Measurements from ENCODE around the gene SMARCC2. TPM values are rescaled to one million over a fixed set of nuclear protein-coding genes. Genes with fewer than 3 reads are reported as not detected.

Gene SMARCC2
- total and polyA plus RNA-seq, 2 of the 13 experiments (the other 11 are each of a cell fraction or from before 2014, with no cell fraction given), result 21.3 to 24.1 TPM

- peak; percentile 67; the same call in 1 of the 2 replicates for TF ChIP-seq CEBPB (IDR thresholded peaks at IDR 0.05; ENCODE audit: borderline replicate concordance, low read depth, low read length)
- TF ChIP-seq FOXA3 (CRISPR knock-in tag; IDR thresholded peaks at IDR 0.05), result no peak
- TF ChIP-seq NCOA1 (CRISPR knock-in tag; IDR thresholded peaks at IDR 0.05), result no peak
- TF ChIP-seq BCL6 (CRISPR knock-in tag; IDR thresholded peaks at IDR 0.05), result 0 out of 2 replicates have a peak, but pooled peaks have one; percentile 34
- TF ChIP-seq TFDP1 (CRISPR knock-in tag; IDR thresholded peaks at IDR 0.05; ENCODE audit: borderline replicate concordance), result no peak
- no peak for TF ChIP-seq MLLT10 (CRISPR knock-in tag; IDR thresholded peaks at IDR 0.05)
- 0 out of 2 replicates have a peak, but pooled peaks have one; percentile 19 for TF ChIP-seq HNF1B (CRISPR knock-in tag; IDR thresholded peaks at IDR 0.05)
- no peak for TF ChIP-seq SETDB1 (CRISPR knock-in tag; IDR thresholded peaks at IDR 0.05; ENCODE audit: borderline replicate concordance)
- TF ChIP-seq NR2F2 (IDR thresholded peaks at IDR 0.05; ENCODE audit: borderline replicate concordance, low read depth), result no peak
- TF ChIP-seq IRF2 (CRISPR knock-in tag; IDR thresholded peaks at IDR 0.05), result no peak
- TF ChIP-seq ZNF747 (CRISPR knock-in tag; IDR thresholded peaks at IDR 0.05; ENCODE audit: borderline replicate concordance), result no peak
- TF ChIP-seq REPIN1 (CRISPR knock-in tag; IDR thresholded peaks at IDR 0.05; ENCODE audit: borderline replicate concordance, low read depth), result 0 out of 2 replicates have a peak, but pooled peaks have one; percentile 13
- no peak for TF ChIP-seq GTF3A (CRISPR knock-in tag; conservative IDR thresholded peaks at IDR 0.05)
- peak in 1 of 2 experiments; percentile 84; a peak in 2 of 4 replicates for TF ChIP-seq ATF4 (CRISPR knock-in tag; IDR thresholded peaks at IDR 0.05)
- TF ChIP-seq CENPT (CRISPR knock-in tag; IDR thresholded peaks at IDR 0.05; ENCODE audit: low read depth), result no peak
- peak; percentile 74 for TF ChIP-seq CEBPG (CRISPR knock-in tag; IDR thresholded peaks at IDR 0.05)
- TF ChIP-seq ZNF605 (CRISPR knock-in tag; IDR thresholded peaks at IDR 0.05), result 0 out of 2 replicates have a peak, but pooled peaks have one; percentile 29
Observed at GRCh38 chr12:56220611-56221231, 31.4 kb upstream of the SMARCC2 start (continued).
